ENCODE data around the gene CS. TPM values are rescaled to one million over a fixed set of nuclear protein-coding genes. Genes with fewer than 3 reads are reported as not detected.

CS gene
- polyA plus RNA-seq, 1 donor from 2014 or later = 65.7 TPM

GRCh38 chr12:56256326-56256960 is 43.7 kb downstream of the CS start (continued):
- TF ChIP-seq EZH2 (IDR thresholded peaks at IDR 0.05; ENCODE audit: borderline replicate concordance, insufficient read depth, low read length, poor library complexity, severe bottlenecking) (no peak), MXI1 (conservative IDR thresholded peaks at IDR 0.05; ENCODE audit: poor library complexity, severe bottlenecking) (no peak), SMC3 (conservative IDR thresholded peaks at IDR 0.05; ENCODE audit: poor library complexity) (no peak), RAD21 (conservative IDR thresholded peaks at IDR 0.05) (no peak)

GRCh38 chr12:56255671-56256070 is 44.5 kb downstream of the CS start:
- Histone ChIP-seq H3K27ac (ENCODE audit: low read length) (no peak overlapping the region), H3K9me3 (ENCODE audit: low read length) (no peaks in the 10 kb centered on the region), H4K20me1 (ENCODE audit: insufficient read depth) (no peaks in the 10 kb centered on the region), H3K4me3 (ENCODE audit: low read length) (no peak overlapping the region), H3K4me2 (ENCODE audit: low read length) (no peak overlapping the region), H2AFZ (ENCODE audit: low read depth, low read length) (no peak overlapping the region), H3K36me3 (ENCODE audit: insufficient read depth, low read length) (peaks cover 7% of the 10 kb centered on the region), H3K79me2 (replicated peaks; ENCODE audit: insufficient read depth, low read length) (peaks cover 21% of the 10 kb centered on the region), H3K9me2 (ENCODE audit: insufficient read depth, low read length) (no peaks in the 10 kb centered on the region), H3K27me3 (ENCODE audit: insufficient read depth, low read depth, low read length) (no peaks in the 10 kb centered on the region), H3F3A (ENCODE audit: insufficient read depth, low read length, poor library complexity, severe bottlenecking) (no peaks in the 10 kb centered on the region), H3K9ac (ENCODE audit: low read length) (no peak overlapping the region)
- TF ChIP-seq SMC3 (conservative IDR thresholded peaks at IDR 0.05; ENCODE audit: poor library complexity) (no peak), EZH2 (IDR thresholded peaks at IDR 0.05; ENCODE audit: borderline replicate concordance, insufficient read depth, low read length, poor library complexity, severe bottlenecking) (no peak), REST (IDR thresholded peaks at IDR 0.05; ENCODE audit: borderline replicate concordance) (no peak), POLR2AphosphoS5 (IDR thresholded peaks at IDR 0.05) (no peak), RAD21 (conservative IDR thresholded peaks at IDR 0.05) (no peak)

- H2AFZ ChIP-seq (ENCODE audit: low read depth, low read length) = no peak overlapping the region
- TF ChIP-seq MXI1 (conservative IDR thresholded peaks at IDR 0.05; ENCODE audit: poor library complexity, severe bottlenecking) (no peak), POLR2AphosphoS5 (IDR thresholded peaks at IDR 0.05) (no peak), RAD21 (conservative IDR thresholded peaks at IDR 0.05) (no peak), REST (IDR thresholded peaks at IDR 0.05; ENCODE audit: borderline replicate concordance) (no peak), EZH2 (IDR thresholded peaks at IDR 0.05; ENCODE audit: borderline replicate concordance, insufficient read depth, low read length, poor library complexity, severe bottlenecking) (no peak), TAF1 (IDR thresholded peaks at IDR 0.05; ENCODE audit: low read depth) (no peak), EP300 (conservative IDR thresholded peaks at IDR 0.05; ENCODE audit: poor library complexity, severe bottlenecking) (no peak)
- no peak overlapping the region for H3K9ac ChIP-seq (ENCODE audit: low read length)
- H3K27ac ChIP-seq (ENCODE audit: low read length) = no peak overlapping the region
- H3K4me2 ChIP-seq (ENCODE audit: low read length) = no peak overlapping the region
- H3K9me3 ChIP-seq (ENCODE audit: low read length) = no peaks in the 10 kb centered on the region
- no peaks in the 10 kb centered on the region for H3K27me3 ChIP-seq (ENCODE audit: insufficient read depth, low read depth, low read length)
- no peaks in the 10 kb centered on the region for H3K9me2 ChIP-seq (ENCODE audit: insufficient read depth, low read length)
- peaks cover 7% of the 10 kb centered on the region for H3K36me3 ChIP-seq (ENCODE audit: insufficient read depth, low read length)
- H3K79me2 ChIP-seq (replicated peaks; ENCODE audit: insufficient read depth, low read length) = peaks cover 21% of the 10 kb centered on the region
- no peaks in the 10 kb centered on the region for H4K20me1 ChIP-seq (ENCODE audit: insufficient read depth)
- no peaks in the 10 kb centered on the region for H3F3A ChIP-seq (ENCODE audit: insufficient read depth, low read length, poor library complexity, severe bottlenecking)
- H3K4me3 ChIP-seq (ENCODE audit: low read length) = no peak overlapping the region
These were observed 47.0 kb downstream of the CS start for GRCh38 chr12:56253091-56253490.
